IMR-90 (cell line): Measurements from ENCODE around the gene ELFN1. TPM values are rescaled to one million over a fixed set of nuclear protein-coding genes. Genes with fewer than 3 reads are reported as not detected.

ENCODE experiments used
- ATAC-seq: fragments of 200-7000 bp; cut with Tn5 transposase; 2 replicates; pipeline ENCODE4 v1.9.1; 2020; ENCODE audit warnings: low read depth, mild to moderate bottlenecking, moderate library complexity
- BruUV-seq: library from RNA; stranded (reverse); fragments of 400-500 nt; replicated peaks from 2 replicates; lab custom pipeline; 2021; lab: Mats Ljungman, UMichigan
- CTCF ChIA-PET: fragments of 300-600 bp; formaldehyde crosslinking; extraction: SDS; loops from one replicate; lab custom pipeline; 2021; ENCODE audit warnings: antibody characterized with exemption; lab: Yijun Ruan, JAX
- POLR2A ChIA-PET: fragments of 300-600 bp; sonication (Branson Sonifier 250); formaldehyde crosslinking; loops from one replicate; lab custom pipeline; 2022; ENCODE audit warnings: antibody characterized with exemption; ENCODE audit not compliant: unreplicated experiment; lab: Charles Lee
- DNase-seq: peaks from one replicate; pipeline ENCODE4 v3.0.0; 2013
- H2AFZ ChIP-seq: replicated peaks from 2 replicates; pipeline ENCODE3; 2013; ENCODE audit warnings: low read length, mild to moderate bottlenecking; ENCODE audit not compliant: poor library complexity
- H2AK5ac ChIP-seq: 2 replicates; pipeline ENCODE4 v1.6.1; 2013; ENCODE audit warnings: low read depth, low read length, inconsistent platforms
- H2AK9ac ChIP-seq: replicated peaks from 2 replicates; pipeline ENCODE3; 2013; ENCODE audit warnings: mild to moderate bottlenecking, low read depth, low read length, moderate library complexity; ENCODE audit not compliant: poor library complexity
- H2BK120ac ChIP-seq: 2 replicates; pipeline ENCODE4 v1.6.1; 2013; ENCODE audit warnings: low read depth, low read length, inconsistent platforms
- H2BK15ac ChIP-seq: 3 replicates; pipeline ENCODE4 v1.6.1; 2013; ENCODE audit warnings: low read depth, low read length, inconsistent platforms
- H2BK20ac ChIP-seq: 2 replicates; pipeline ENCODE4 v1.6.1; 2013; ENCODE audit warnings: low read depth, mild to moderate bottlenecking, inconsistent platforms, low read length, moderate library complexity
- H2BK5ac ChIP-seq: 2 replicates; pipeline ENCODE4 v1.6.1; 2013; ENCODE audit warnings: mild to moderate bottlenecking, low read depth, low read length, inconsistent platforms; ENCODE audit not compliant: poor library complexity, severe bottlenecking
- H3K14ac ChIP-seq: replicated peaks from 2 replicates; pipeline ENCODE4 v1.6.1; 2013; ENCODE audit warnings: low read depth, low read length, inconsistent platforms
- H3K18ac ChIP-seq: 2 replicates; pipeline ENCODE4 v1.6.1; 2013; ENCODE audit warnings: low read depth, low read length, control low read depth
- H3K23ac ChIP-seq: 2 replicates; pipeline ENCODE4 v1.6.1; 2013; ENCODE audit warnings: low read depth, low read length, inconsistent platforms
- H3K27ac ChIP-seq: 2 replicates; pipeline ENCODE4 v1.5.1; 2013; ENCODE audit warnings: mild to moderate bottlenecking, control low read depth, low read length; ENCODE audit not compliant: insufficient read depth
- H3K27me3 ChIP-seq: 2 replicates; pipeline ENCODE4 v1.6.1; 2013; ENCODE audit warnings: low read length; ENCODE audit not compliant: control insufficient read depth, insufficient read depth
- H3K36me3 ChIP-seq: 2 replicates; pipeline ENCODE4 v1.6.1; 2013; ENCODE audit warnings: low read length, mixed read lengths; ENCODE audit not compliant: control insufficient read depth, insufficient read depth
- H3K4ac ChIP-seq: 2 replicates; pipeline ENCODE4 v1.6.1; 2013; ENCODE audit warnings: low read depth, low read length, inconsistent platforms
- H3K4me1 ChIP-seq: 2 replicates; pipeline ENCODE4 v1.6.1; 2013; ENCODE audit warnings: low read length, mixed read lengths; ENCODE audit not compliant: control insufficient read depth, insufficient read depth
- H3K4me2 ChIP-seq: 2 replicates; pipeline ENCODE4 v1.6.1; 2013; ENCODE audit warnings: low read depth, mild to moderate bottlenecking, control low read depth, low read length, moderate library complexity
- H3K4me3 ChIP-seq: 2 replicates; pipeline ENCODE4 v1.5.1; 2013; ENCODE audit warnings: low read depth, mild to moderate bottlenecking, control low read depth, low read length, moderate library complexity; ENCODE audit not compliant: insufficient read depth
- H3K56ac ChIP-seq: 2 replicates; pipeline ENCODE4 v1.6.1; 2013; ENCODE audit warnings: low read length, inconsistent platforms; ENCODE audit not compliant: insufficient read depth; ENCODE audit errors: extremely low read depth
- H3K79me1 ChIP-seq, 2 experiments: 2 replicates each; pipeline ENCODE4 v1.6.1; 2013; ENCODE audit warnings: low read length in 2 of 2, inconsistent platforms in 1 of 2, low read depth in 1 of 2
- H3K9ac ChIP-seq: 2 replicates; pipeline ENCODE4 v1.6.1; 2013; ENCODE audit warnings: low read depth, low read length, control low read depth
- H3K9me1 ChIP-seq: 2 replicates; pipeline ENCODE4 v1.6.1; 2013; ENCODE audit warnings: low read length, inconsistent platforms; ENCODE audit not compliant: insufficient read depth
- H3K9me3 ChIP-seq: 2 replicates; pipeline ENCODE4 v1.6.1; 2013; ENCODE audit warnings: low read length; ENCODE audit not compliant: control insufficient read depth, insufficient read depth
- H4K20me1 ChIP-seq: 2 replicates; pipeline ENCODE4 v1.6.1; 2013; ENCODE audit warnings: low read length, inconsistent platforms; ENCODE audit not compliant: insufficient read depth
- H4K5ac ChIP-seq: 2 replicates; pipeline ENCODE4 v1.6.1; 2013; ENCODE audit warnings: mild to moderate bottlenecking, low read depth, low read length, control low read depth
- H4K8ac ChIP-seq, 2 experiments: 2 replicates each; pipeline ENCODE4 v1.6.1; 2013; ENCODE audit warnings: low read depth in 2 of 2, low read length in 2 of 2, control low read depth in 1 of 2, inconsistent platforms in 1 of 2
- H4K91ac ChIP-seq: 2 replicates; pipeline ENCODE4 v1.6.1; 2013; ENCODE audit warnings: low read depth, low read length, inconsistent platforms; ENCODE audit not compliant: insufficient read depth
- CEBPB ChIP-seq: IDR thresholded peaks from 2 replicates; pipeline ENCODE4 v1.6.1; 2012; ENCODE audit warnings: low read depth, low read length, improper control_type of control experiment
- MAFK ChIP-seq: IDR thresholded peaks from 2 replicates; pipeline ENCODE4 v1.6.1; 2012; ENCODE audit warnings: low read depth, low read length, improper control_type of control experiment
- MAZ ChIP-seq: IDR thresholded peaks from 2 replicates; pipeline ENCODE4 v1.6.1; 2012; ENCODE audit warnings: low read depth, mild to moderate bottlenecking, low read length, improper control_type of control experiment, moderate library complexity, borderline replicate concordance
- NFE2L2 ChIP-seq: fragments of 150-350 bp; IDR thresholded peaks from 2 replicates; pipeline ENCODE4 v1.6.1; 2016; ENCODE audit warnings: low read depth, mild to moderate bottlenecking, low read length
- WGBS, 2 experiments: methylation state at CpG; one replicate each; pipeline versions ENCODE4 v1.1.5 to v1.1.7; 2013; ENCODE audit warnings: missing lambda C conversion rate in 2 of 2; ENCODE audit not compliant: insufficient read length in 1 of 2; ENCODE audit errors: extremely low coverage in 2 of 2; 5-methylcytosine and 5-hydroxymethylcytosine counted together
- dilution Hi-C: fragments of 300-500 bp; cut with HindIII; formaldehyde crosslinking; loops from one replicate; pipeline ENCODE4 v1.14.3; 2018; ENCODE audit warnings: low sequenced_read_pairs; ENCODE audit not compliant: unreplicated experiment
- in situ Hi-C: fragments of 300-500 bp; cut with MboI; formaldehyde crosslinking; loops from 3 replicates; pipeline ENCODE4 v1.14.3; 2019; ENCODE audit warnings: low sequenced_read_pairs, inconsistent platforms, mixed read lengths
- intact Hi-C: fragments of 100-400 bp; cut with micrococcal nuclease; formaldehyde crosslinking; loops from 2 replicates; pipeline ENCODE4 v1.10.0; 2022
- polyA plus RNA-seq, 3 experiments: library from polyadenylated mRNA; depleted of rRNA; stranded (reverse); fragments of >200 nt; gene quantifications; 2 replicates each; pipeline ENCODE4 v1.2.3, GENCODE V29; 2012; ENCODE audit warnings: low replicate concordance in 1 of 3
- total RNA-seq: library from RNA; depleted of rRNA; stranded (reverse); fragments of >200 nt; gene quantifications from 2 replicates; pipeline ENCODE4 v1.2.3, GENCODE V29; 2012
- TF ChIP-seq, protein P1 (sequence below): conservative IDR thresholded peaks from 2 replicates; pipeline ENCODE4 v1.5.1; 2012; ENCODE audit warnings: mild to moderate bottlenecking, low read depth, low read length, improper control_type of control experiment
- TF ChIP-seq, protein P2 (sequence below): fragments of 150-350 bp; IDR thresholded peaks from 2 replicates; pipeline ENCODE4 v1.6.1; 2017; ENCODE audit warnings: mild to moderate bottlenecking, antibody characterized with exemption, low read length, low read depth

Gene ELFN1
- total and polyA plus RNA-seq, 2 of the 4 experiments (the other 2 are of a cell fraction): 1.6 to 5.2 TPM

DNA sequence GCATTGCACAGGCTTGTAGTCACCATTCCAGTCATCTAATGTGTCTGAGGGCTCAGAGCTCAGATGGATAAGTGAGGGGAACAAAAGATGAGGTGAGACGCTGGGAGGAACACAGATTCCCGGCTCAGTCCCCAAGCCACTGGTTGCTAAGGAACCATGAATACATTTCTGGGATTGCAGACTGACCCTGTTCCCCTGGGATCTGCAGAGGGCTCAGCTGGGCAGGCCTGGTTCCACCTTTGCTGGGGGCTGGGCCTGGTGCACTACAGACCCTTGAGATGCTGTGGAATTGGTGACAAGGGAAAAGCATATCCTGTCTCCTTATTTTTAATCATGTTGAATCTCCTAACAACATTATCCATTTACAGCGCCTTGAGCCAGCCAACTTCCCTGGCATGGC is 19.2 kb downstream of the ELFN1 start:
- H3K4me3 ChIP-seq: no peak overlapping the region
- H3K4me1 ChIP-seq: no peaks in the 10 kb centered on the region
- no peak overlapping the region for H2AFZ ChIP-seq
- DNase-seq (no peak), ATAC-seq (no peak)
- no peak overlapping the region for H2AK9ac ChIP-seq
- no peak overlapping the region for H2BK5ac ChIP-seq
- no peak overlapping the region for H3K27ac ChIP-seq
- no TSS peak for BruUV-seq
- H4K5ac ChIP-seq: no peak overlapping the region
- H4K20me1 ChIP-seq: peaks cover 3% of the 10 kb centered on the region; the same call in 1 of the 2 replicates
- no peak overlapping the region for H4K8ac ChIP-seq
- TF ChIP-seq MAFK (no peak), CEBPB (no peak), NFE2L2 (no peak), MAZ (no peak)
- TF ChIP-seq, protein P1, sequence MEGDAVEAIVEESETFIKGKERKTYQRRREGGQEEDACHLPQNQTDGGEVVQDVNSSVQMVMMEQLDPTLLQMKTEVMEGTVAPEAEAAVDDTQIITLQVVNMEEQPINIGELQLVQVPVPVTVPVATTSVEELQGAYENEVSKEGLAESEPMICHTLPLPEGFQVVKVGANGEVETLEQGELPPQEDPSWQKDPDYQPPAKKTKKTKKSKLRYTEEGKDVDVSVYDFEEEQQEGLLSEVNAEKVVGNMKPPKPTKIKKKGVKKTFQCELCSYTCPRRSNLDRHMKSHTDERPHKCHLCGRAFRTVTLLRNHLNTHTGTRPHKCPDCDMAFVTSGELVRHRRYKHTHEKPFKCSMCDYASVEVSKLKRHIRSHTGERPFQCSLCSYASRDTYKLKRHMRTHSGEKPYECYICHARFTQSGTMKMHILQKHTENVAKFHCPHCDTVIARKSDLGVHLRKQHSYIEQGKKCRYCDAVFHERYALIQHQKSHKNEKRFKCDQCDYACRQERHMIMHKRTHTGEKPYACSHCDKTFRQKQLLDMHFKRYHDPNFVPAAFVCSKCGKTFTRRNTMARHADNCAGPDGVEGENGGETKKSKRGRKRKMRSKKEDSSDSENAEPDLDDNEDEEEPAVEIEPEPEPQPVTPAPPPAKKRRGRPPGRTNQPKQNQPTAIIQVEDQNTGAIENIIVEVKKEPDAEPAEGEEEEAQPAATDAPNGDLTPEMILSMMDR: no peak
- TF ChIP-seq, protein P2, sequence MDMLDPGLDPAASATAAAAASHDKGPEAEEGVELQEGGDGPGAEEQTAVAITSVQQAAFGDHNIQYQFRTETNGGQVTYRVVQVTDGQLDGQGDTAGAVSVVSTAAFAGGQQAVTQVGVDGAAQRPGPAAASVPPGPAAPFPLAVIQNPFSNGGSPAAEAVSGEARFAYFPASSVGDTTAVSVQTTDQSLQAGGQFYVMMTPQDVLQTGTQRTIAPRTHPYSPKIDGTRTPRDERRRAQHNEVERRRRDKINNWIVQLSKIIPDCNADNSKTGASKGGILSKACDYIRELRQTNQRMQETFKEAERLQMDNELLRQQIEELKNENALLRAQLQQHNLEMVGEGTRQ: no peak
- H3K23ac ChIP-seq: no peak overlapping the region
- in situ Hi-C loops: no loop called here
- intact Hi-C loops: no loop called here
- CTCF ChIA-PET: no interaction called here
- no peaks in the 10 kb centered on the region; the same call in 1 of the 2 replicates for H3K27me3 ChIP-seq
- no peaks in the 10 kb centered on the region; the same call in 1 of the 2 replicates for H3K9me3 ChIP-seq
- no peak overlapping the region for H2BK15ac ChIP-seq
- no peaks in the 10 kb centered on the region for H3K36me3 ChIP-seq
- H3K18ac ChIP-seq: no peak overlapping the region
- H3K14ac ChIP-seq: no peak overlapping the region
- no peak overlapping the region for H3K56ac ChIP-seq
- no peak overlapping the region for H2AK5ac ChIP-seq
- no peaks in the 10 kb centered on the region for H3K9me1 ChIP-seq
- H3K9ac ChIP-seq: no peak overlapping the region
- WGBS, 2 experiments: 100% methylated on average over 2 of the region's 3 CpGs; no CpG with 5 or more reads in 1 of the 2 experiments
- H3K4me2 ChIP-seq: no peak overlapping the region
- dilution Hi-C loops: no loop called here
- no peak overlapping the region for H2BK20ac ChIP-seq
- H2BK120ac ChIP-seq: no peak overlapping the region
- no peaks in the 10 kb centered on the region; a peak in 1 of 4 replicates for H3K79me1 ChIP-seq
- POLR2A ChIA-PET: no interaction called here
- no peak overlapping the region for H4K91ac ChIP-seq
- no peak overlapping the region for H3K4ac ChIP-seq
